Right cardiac atrium (tissue), 5 donors: ENCODE measurements around the gene FADS2. TPM values are rescaled to one million over a fixed set of nuclear protein-coding genes. Genes with fewer than 3 reads are reported as not detected.

Experiments
- ATAC-seq, 2 donors: fragments of 200-7000 bp; cut with Tn5 transposase; one replicate each; pipeline versions ENCODE4 v1.8.0 to v1.9.1; 2020; ENCODE audit warnings: moderate library complexity in 2 of 2, mild to moderate bottlenecking in 1 of 2
- DNase-seq, 3 donors: peaks; one replicate each; pipeline ENCODE4 v3.0.0-alpha.2; 2020
- H3K27ac ChIP-seq: one replicate; pipeline ENCODE4 v1.5.1; 2013; ENCODE audit warnings: mild to moderate bottlenecking, low read length, control low read depth, moderate library complexity
- H3K27me3 ChIP-seq: one replicate; pipeline ENCODE4 v1.6.1; 2013; ENCODE audit not compliant: control insufficient read depth, insufficient read depth
- H3K4me1 ChIP-seq: one replicate; pipeline ENCODE4 v1.6.1; 2013; ENCODE audit warnings: low read length; ENCODE audit not compliant: control insufficient read depth, insufficient read depth
- H3K4me3 ChIP-seq: one replicate; pipeline ENCODE4 v1.5.1; 2013; ENCODE audit warnings: low read length, control low read depth
- H3K9me3 ChIP-seq: one replicate; pipeline ENCODE4 v1.6.1; 2013; ENCODE audit warnings: low read length; ENCODE audit not compliant: control insufficient read depth
- WGBS: extraction: QIAGEN DNeasy Blood & Tissue Kit; methylation state at CpG from one replicate; pipeline ENCODE4 v1.1.7; 2013; 5-methylcytosine and 5-hydroxymethylcytosine counted together
- intact Hi-C, 4 donors: fragments of 100-400 bp; cut with DNase I; formaldehyde crosslinking; loops; one replicate each; pipeline versions ENCODE4 v1.11.0 to v1.14.0; 2022 to 2023
- long read RNA-seq, 4 donors: library from polyadenylated mRNA; unstranded; transcript quantifications; one replicate each; pipeline ENCODE4 v2.0.0, GENCODE V29; 2020 to 2021
- polyA plus RNA-seq: library from polyadenylated mRNA; stranded (reverse); fragments of 200-250 nt; gene quantifications from one replicate; pipeline ENCODE4 v1.2.3, GENCODE V29; 2013
- total RNA-seq, 4 donors: library from RNA; stranded (reverse); fragmentation: NEBNext Ultra II Directional; extraction: Animal tissue kit (Norgen Biotek cat#: 25700); gene quantifications; one replicate each; pipeline ENCODE4 v1.2.1, GENCODE V29; 2021
- donor health status: healthy with polysubstance abuse.
- donor health status: DM: no; HTN: yes; CAD: no.
- donor health status: DM: no; HTN: no; CAD: no.
- donor health status: DM: no; HTN: yes; CAD: no; lungs with severe emphysema.
- donor health status: DM: yes; HTN: yes; CAD: no.

Gene FADS2
- total RNA-seq, result 10 to 100 TPM; 16.4 to 38.1 (median 31.1) TPM
- 30.6 TPM for polyA plus RNA-seq
- long read RNA-seq, donor 1, full-length matches to known transcripts, result 32 of 89 reads
- long read RNA-seq, donor 1, partial matches to known transcripts, result 52 of 89 reads
- long read RNA-seq, donor 1, other reads (novel, unspliced or antisense), result 5 of 89 reads
- long read RNA-seq, donor 2, transcript FADS2-202 (12 exons, 3,630 nt), result major isoform, 19 of 35 reads
- long read RNA-seq, donor 2, partial matches to known transcripts, result 13 of 35 reads
- long read RNA-seq, donor 2, other reads (novel, unspliced or antisense), result 2 of 35 reads
- long read RNA-seq, donor 3, transcript FADS2-202 (12 exons, 3,630 nt), result major isoform, 8 of 67 reads
- long read RNA-seq, donor 3, partial matches to known transcripts, result 32 of 67 reads
- long read RNA-seq, donor 3, other reads (novel, unspliced or antisense), result 26 of 67 reads
- long read RNA-seq, donor 4, transcript FADS2-202 (12 exons, 3,630 nt), result major isoform, 16 of 31 reads
- long read RNA-seq, donor 4, partial matches to known transcripts, result 7 of 31 reads
- long read RNA-seq, donor 4, other reads (novel, unspliced or antisense), result 6 of 31 reads

- intact Hi-C loops, result no loop called here
Observed at GRCh38 chr11:61827571-61828378, at the start of gene FADS2. Gene FADS2 (plus strand): TSS chr11:61828300. CDS start chr11:61828391, 91 bp downstream.

GRCh38 chr11:61778357-61778886, 49.7 kb upstream of the FADS2 start:
- no peak overlapping the region for H3K4me3 ChIP-seq
- intact Hi-C loops, result no loop called here
- peak in 2 of 3 donors; percentile 11 to 32 for DNase-seq
- WGBS, result 87% methylated on average over 11 of the region's 11 CpGs
- no peaks in the 10 kb centered on the region for H3K9me3 ChIP-seq
- H3K27ac ChIP-seq, result no peak overlapping the region
- H3K4me1 ChIP-seq, result no peaks in the 10 kb centered on the region
- H3K27me3 ChIP-seq, result no peaks in the 10 kb centered on the region
- ATAC-seq, result no peak

More at GRCh38 chr11:61827571-61828378, at the start of gene FADS2:
- peak within 1 kb of the TSS; percentile 65 for H3K4me3 ChIP-seq
- under 1% methylated on average over 83 of the region's 83 CpGs for WGBS
- peak; percentile 91 to 93 for ATAC-seq
- no peaks in the 10 kb centered on the region for H3K27me3 ChIP-seq
- peak; percentile 96 to 98 (median 97) for DNase-seq
- no peaks in the 10 kb centered on the region for H3K9me3 ChIP-seq
- peak within 1 kb of the TSS; percentile 72 for H3K27ac ChIP-seq
- H3K4me1 ChIP-seq, result peaks cover 8% of the 10 kb centered on the region

GRCh38 chr11:61778920-61779650, 49.0 kb upstream of the FADS2 start:
- WGBS, result 87% methylated on average over 24 of the region's 24 CpGs
- ATAC-seq (no peak), DNase-seq (peak in 2 of 3 donors; percentile 39 to 61)
- Histone ChIP-seq H3K9me3 (no peaks in the 10 kb centered on the region), H3K4me3 (no peak overlapping the region), H3K4me1 (no peaks in the 10 kb centered on the region), H3K27ac (no peak overlapping the region), H3K27me3 (no peaks in the 10 kb centered on the region)
- intact Hi-C loops, result no loop called here

- WGBS, result 89% methylated on average over 14 of the region's 14 CpGs
- no peaks in the 10 kb centered on the region for H3K9me3 ChIP-seq
- ATAC-seq, result no peak
- no peak overlapping the region for H3K27ac ChIP-seq
- no peaks in the 10 kb centered on the region for H3K4me1 ChIP-seq
- intact Hi-C loops, result no loop called here
- H3K4me3 ChIP-seq, result no peak overlapping the region
- DNase-seq, result peak in 2 of 3 donors; percentile 16 to 36
- no peaks in the 10 kb centered on the region for H3K27me3 ChIP-seq
Observed at GRCh38 chr11:61779666-61780525, 48.2 kb upstream of the FADS2 start.

GRCh38 chr11:61780581-61781162, 47.4 kb upstream of the FADS2 start:
- 79% methylated on average over 9 of the region's 9 CpGs for WGBS
- Histone ChIP-seq H3K9me3 (no peaks in the 10 kb centered on the region), H3K4me1 (no peaks in the 10 kb centered on the region), H3K27me3 (no peaks in the 10 kb centered on the region), H3K27ac (no peak overlapping the region), H3K4me3 (no peak overlapping the region)
- DNase-seq (peak in 2 of 3 donors; percentile 23 to 38), ATAC-seq (no peak)
- intact Hi-C loops, result no loop called here

GRCh38 chr11:61781585-61781984, 46.5 kb upstream of the FADS2 start:
- ATAC-seq (no peak), DNase-seq (peak; percentile 4 to 37 (median 36))
- no peak overlapping the region for H3K27ac ChIP-seq
- H3K27me3 ChIP-seq, result no peaks in the 10 kb centered on the region
- H3K4me1 ChIP-seq, result no peaks in the 10 kb centered on the region
- H3K4me3 ChIP-seq, result no peak overlapping the region
- intact Hi-C loops, result no loop called here
- no peaks in the 10 kb centered on the region for H3K9me3 ChIP-seq
- 78% methylated on average over 5 of the region's 5 CpGs for WGBS

GRCh38 chr11:61782299-61782698, 45.8 kb upstream of the FADS2 start:
- no peak overlapping the region for H3K27ac ChIP-seq
- no peaks in the 10 kb centered on the region for H3K27me3 ChIP-seq
- intact Hi-C loops, result no loop called here
- H3K4me3 ChIP-seq, result no peak overlapping the region
- H3K9me3 ChIP-seq, result no peaks in the 10 kb centered on the region
- ATAC-seq, result no peak
- no peaks in the 10 kb centered on the region for H3K4me1 ChIP-seq
- WGBS, result 94% methylated on average over 3 of the region's 3 CpGs
- peak in 2 of 3 donors; percentile 11 to 22 for DNase-seq

GRCh38 chr11:61782841-61783240, 45.3 kb upstream of the FADS2 start:
- DNase-seq (peak in 2 of 3 donors; percentile 27 to 36), ATAC-seq (no peak)
- H3K27ac ChIP-seq, result no peak overlapping the region
- no peaks in the 10 kb centered on the region for H3K4me1 ChIP-seq
- intact Hi-C loops, result no loop called here
- no peaks in the 10 kb centered on the region for H3K27me3 ChIP-seq
- no peaks in the 10 kb centered on the region for H3K9me3 ChIP-seq
- whole genome bisulfite sequencing, result 66% methylated on average over 11 of the region's 11 CpGs
- no peak overlapping the region for H3K4me3 ChIP-seq

GRCh38 chr11:61783717-61784505, 44.2 kb upstream of the FADS2 start:
- no peak overlapping the region for H3K4me3 ChIP-seq
- 57% methylated on average over 13 of the region's 13 CpGs for WGBS
- no peak overlapping the region for H3K27ac ChIP-seq
- DNase-seq, result peak in 2 of 3 donors; percentile 35
- ATAC-seq, result no peak
- no peaks in the 10 kb centered on the region for H3K9me3 ChIP-seq
- H3K27me3 ChIP-seq, result no peaks in the 10 kb centered on the region
- intact Hi-C loops, result no loop called here
- H3K4me1 ChIP-seq, result no peaks in the 10 kb centered on the region
